Prostate gland (tissue), 2 donors: Measurements from ENCODE around the gene MINAR1.

Source experiments
- POLR2A ChIP-seq: fragments of 450-650 bp; IDR thresholded peaks from one replicate; pipeline ENCODE4 v1.6.1; 2016; ENCODE audit warnings: antibody characterized with exemption, mild to moderate bottlenecking
- TF ChIP-seq, protein P1 (sequence below), 4 experiments: fragments of 200-600 bp in 2 of 4; fragments of 450-650 bp in 2 of 4; sonication (generic) in 2 of 4; IDR thresholded peaks; 1 replicate in 3 of 4; 2 replicates in 1 of 4; pipeline ENCODE4 v1.5.1; 2016 to 2019; ENCODE audit warnings: antibody characterized with exemption in 4 of 4, mild to moderate bottlenecking in 2 of 4, moderate library complexity in 2 of 4

DNA sequence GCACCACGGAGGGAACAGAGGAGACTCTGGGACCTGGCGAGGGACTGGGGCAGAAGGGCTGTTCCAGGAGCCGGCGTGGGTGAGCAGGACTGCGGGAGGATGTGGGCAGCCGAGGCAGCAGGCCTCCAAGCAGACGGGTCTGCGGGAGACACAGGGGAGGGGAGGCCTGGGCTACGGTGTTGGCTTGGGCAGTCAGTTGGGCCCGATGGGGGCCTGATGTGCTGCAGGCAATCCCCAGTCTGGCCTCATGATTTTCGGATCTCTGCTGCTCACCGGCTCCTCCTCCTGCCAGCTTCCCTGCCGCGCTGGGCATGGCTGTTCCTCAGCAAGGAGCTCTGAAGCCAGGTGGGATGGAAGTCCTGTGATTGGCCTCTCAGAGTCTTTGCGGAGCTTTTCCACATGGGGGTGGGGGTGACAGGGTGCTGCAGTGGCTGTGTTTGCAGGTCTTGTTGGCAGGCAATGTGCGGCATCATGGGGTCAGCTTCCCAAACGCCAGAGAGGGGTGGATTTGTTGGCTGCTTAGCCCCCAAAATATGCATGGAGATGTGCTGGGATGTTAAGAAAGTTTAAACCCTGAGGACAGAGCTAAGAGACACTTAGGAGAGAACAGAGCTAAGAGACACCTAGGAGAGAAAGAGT, 19.3 kb downstream of the MINAR1 start:
- no peak for TF ChIP-seq POLR2A
- TF ChIP-seq, protein P1, sequence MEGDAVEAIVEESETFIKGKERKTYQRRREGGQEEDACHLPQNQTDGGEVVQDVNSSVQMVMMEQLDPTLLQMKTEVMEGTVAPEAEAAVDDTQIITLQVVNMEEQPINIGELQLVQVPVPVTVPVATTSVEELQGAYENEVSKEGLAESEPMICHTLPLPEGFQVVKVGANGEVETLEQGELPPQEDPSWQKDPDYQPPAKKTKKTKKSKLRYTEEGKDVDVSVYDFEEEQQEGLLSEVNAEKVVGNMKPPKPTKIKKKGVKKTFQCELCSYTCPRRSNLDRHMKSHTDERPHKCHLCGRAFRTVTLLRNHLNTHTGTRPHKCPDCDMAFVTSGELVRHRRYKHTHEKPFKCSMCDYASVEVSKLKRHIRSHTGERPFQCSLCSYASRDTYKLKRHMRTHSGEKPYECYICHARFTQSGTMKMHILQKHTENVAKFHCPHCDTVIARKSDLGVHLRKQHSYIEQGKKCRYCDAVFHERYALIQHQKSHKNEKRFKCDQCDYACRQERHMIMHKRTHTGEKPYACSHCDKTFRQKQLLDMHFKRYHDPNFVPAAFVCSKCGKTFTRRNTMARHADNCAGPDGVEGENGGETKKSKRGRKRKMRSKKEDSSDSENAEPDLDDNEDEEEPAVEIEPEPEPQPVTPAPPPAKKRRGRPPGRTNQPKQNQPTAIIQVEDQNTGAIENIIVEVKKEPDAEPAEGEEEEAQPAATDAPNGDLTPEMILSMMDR (IDR thresholded peaks at IDR 0.05) = no peak
